K562 (cell line): ENCODE results near the gene PDGFD. TPM values are rescaled to one million over a fixed set of nuclear protein-coding genes. Genes with fewer than 3 reads are reported as not detected.

Source experiments
- ATAC-seq: fragments of 200-7000 bp; cut with Tn5 transposase; 3 replicates; pipeline ENCODE4 v1.9.1; 2020; ENCODE audit warnings: moderate library complexity
- BruUV-seq: library from RNA; stranded (reverse); fragments of 400-500 nt; replicated peaks from 2 replicates; lab custom pipeline; 2021; lab: Mats Ljungman, UMichigan
- CTCF ChIA-PET: fragments of 300-600 bp; formaldehyde crosslinking; extraction: SDS; loops from one replicate; lab custom pipeline; 2021; ENCODE audit warnings: low intra/inter-chr PET ratio; lab: Yijun Ruan, JAX
- POLR2A ChIA-PET: fragments of 300-600, 350-650 bp; sonication (Branson Sonifier 250); formaldehyde crosslinking; extraction: SDS; loops from one replicate; lab custom pipeline; 2021; ENCODE audit warnings: antibody characterized with exemption, inconsistent platforms; lab: Yijun Ruan, JAX
- DNase-seq, 4 experiments: peaks; one replicate each; pipeline versions ENCODE4 v3.0.0 to v3.0.0-alpha.2; 2011 to 2018; ENCODE audit warnings: low spot score in 3 of 4, mixed read lengths in 3 of 4; ENCODE audit errors: extremely low read depth in 1 of 4
- FAIRE-seq: peaks from 2 replicates; lab custom pipeline; 2011; peaks lifted over from hg19 to GRCh38; lab: Jason Lieb, UNC
- H2AFZ ChIP-seq: 2 replicates; pipeline ENCODE4 v1.6.0; 2011; ENCODE audit warnings: low read depth, low read length, control low read depth, inconsistent platforms
- H3K27ac ChIP-seq: fragments of 200-600 bp; 3 replicates; pipeline ENCODE4 v1.8.0; 2011; ENCODE audit warnings: low read depth, mild to moderate bottlenecking, control low read depth, inconsistent platforms, low read length, moderate library complexity, mixed read lengths; ENCODE audit errors: extremely low read depth
- H3K27me3 ChIP-seq, 2 experiments: fragments of 300-600 bp in 1 of 2; 2 replicates in 1 of 2; 3 replicates in 1 of 2; pipeline versions ENCODE4 v1.6.0 to v1.8.0; 2011; ENCODE audit warnings: inconsistent platforms in 2 of 2, low read length in 2 of 2, mild to moderate bottlenecking in 1 of 2, mixed read lengths in 1 of 2, moderate library complexity in 1 of 2; ENCODE audit not compliant: control insufficient read depth in 2 of 2, insufficient read depth in 2 of 2
- H3K36me3 ChIP-seq: fragments of 300-600 bp; 3 replicates; pipeline ENCODE4 v1.8.0; 2011; ENCODE audit warnings: mild to moderate bottlenecking, low read length, inconsistent platforms; ENCODE audit not compliant: control insufficient read depth, insufficient read depth
- H3K4me1 ChIP-seq, 2 experiments: fragments of 200-600 bp in 1 of 2; replicated peaks in 1 of 2; 2 replicates in 1 of 2; 3 replicates in 1 of 2; pipeline versions ENCODE4 v1.5.1 to v1.8.0; 2011; ENCODE audit warnings: inconsistent platforms in 2 of 2, low read length in 2 of 2, mild to moderate bottlenecking in 1 of 2, mixed read lengths in 1 of 2, moderate library complexity in 1 of 2; ENCODE audit not compliant: control insufficient read depth in 2 of 2, insufficient read depth in 2 of 2
- H3K4me2 ChIP-seq: 2 replicates; pipeline ENCODE4 v1.6.1; 2011; ENCODE audit warnings: low read length, control low read depth, inconsistent platforms, mixed read lengths; ENCODE audit not compliant: insufficient read depth
- H3K4me3 ChIP-seq: fragments of 200-600 bp; sonication (generic), shearing (Covaris generic); 2 replicates; pipeline ENCODE4 v1.5.1; 2016; ENCODE audit warnings: control low read depth, inconsistent platforms
- H3K79me2 ChIP-seq: fragments of 200-600 bp; 3 replicates; pipeline ENCODE4 v1.8.0; 2011; ENCODE audit warnings: low read length, inconsistent platforms; ENCODE audit not compliant: control insufficient read depth, insufficient read depth
- H3K9ac ChIP-seq, 2 experiments: 2 replicates each; pipeline versions ENCODE4 v1.6.0 to v1.6.1; 2011; ENCODE audit warnings: low read depth in 2 of 2, low read length in 2 of 2, control low read depth in 1 of 2, inconsistent platforms in 1 of 2, mild to moderate bottlenecking in 1 of 2, mixed read lengths in 1 of 2; ENCODE audit not compliant: insufficient read depth in 1 of 2
- H3K9me1 ChIP-seq: one replicate; pipeline ENCODE4 v1.6.0; 2011; ENCODE audit warnings: inconsistent platforms, mild to moderate bottlenecking, low read length, moderate library complexity; ENCODE audit not compliant: control insufficient read depth, insufficient read depth
- H3K9me3 ChIP-seq: replicated peaks from 2 replicates; pipeline ENCODE4 v1.5.1; 2011; ENCODE audit warnings: low read depth, low read length, inconsistent platforms; ENCODE audit not compliant: control insufficient read depth, insufficient read depth
- H4K20me1 ChIP-seq: replicated peaks from 2 replicates; pipeline ENCODE4 v1.6.1; 2011; ENCODE audit warnings: low read length, inconsistent platforms, mixed read lengths; ENCODE audit not compliant: control insufficient read depth, insufficient read depth
- BRD4 ChIP-seq: fragments of 200-600 bp; sonication (generic); IDR thresholded peaks from 2 replicates; pipeline ENCODE4 v1.6.1; 2017; ENCODE audit warnings: inconsistent platforms
- CHD4 ChIP-seq: fragments of 200-600 bp; sonication (generic); IDR thresholded peaks from 3 replicates; pipeline ENCODE4 v1.6.1; 2012; ENCODE audit warnings: low read depth, mild to moderate bottlenecking, mixed read lengths, low read length, inconsistent platforms; ENCODE audit not compliant: insufficient read depth, insufficient replicate concordance, poor library complexity, severe bottlenecking
- KAT8 ChIP-seq: fragments of 450-650 bp; IDR thresholded peaks from 2 replicates; pipeline ENCODE4 v1.6.1; 2016; ENCODE audit warnings: low read depth, mild to moderate bottlenecking
- PCBP1 ChIP-seq: fragments of 200-400 bp; formaldehyde crosslinking; IDR thresholded peaks from 2 replicates; pipeline ENCODE4 v1.6.1; 2018; ENCODE audit warnings: mild to moderate bottlenecking, low read depth, low read length; ENCODE audit not compliant: poor library complexity, severe bottlenecking
- SAFB2 ChIP-seq: fragments of 200-400 bp; formaldehyde crosslinking; IDR thresholded peaks from 2 replicates; pipeline ENCODE4 v1.6.1; 2018; ENCODE audit warnings: borderline replicate concordance, low read length, low read depth, moderate library complexity; ENCODE audit not compliant: severe bottlenecking
- SMAD2 ChIP-seq: fragments of 150-350 bp; IDR thresholded peaks from 2 replicates; pipeline ENCODE4 v1.6.1; 2014; ENCODE audit warnings: low read depth, mild to moderate bottlenecking, low read length
- SNRNP70 ChIP-seq: fragments of 200-400 bp; formaldehyde crosslinking; optimal IDR thresholded peaks from 2 replicates; pipeline ENCODE3; 2017; ENCODE audit warnings: low read depth, low read length
- ZNF197 ChIP-seq: fragments of 200-800 bp; sonication (Bioruptor generic); IDR thresholded peaks from 2 replicates; pipeline ENCODE4 v1.6.1; 2016; ENCODE audit warnings: low read depth, missing genetic modification characterization, missing compliant biosample characterization
- WGBS: fragments of 100-300 bp; shearing (Covaris generic); methylation state at CpG from one replicate; pipeline ENCODE4 v1.1.6; 2016; ENCODE audit warnings: low coverage, mixed read lengths; ENCODE audit not compliant: insufficient coverage; ENCODE audit errors: missing lambda C conversion rate; 5-methylcytosine and 5-hydroxymethylcytosine counted together
- in situ Hi-C: fragments of 300-500 bp; cut with MboI; formaldehyde crosslinking; loops from 4 replicates; pipeline ENCODE4 v1.15.0; 2018; ENCODE audit warnings: inconsistent platforms, mixed read lengths
- intact Hi-C: fragments of 100-400 bp; cut with micrococcal nuclease; formaldehyde crosslinking; loops from 2 replicates; pipeline ENCODE4 v1.14.2; 2022
- polyA plus RNA-seq, 8 experiments: library from polyadenylated mRNA; depleted of rRNA in 4 of 8; stranded (reverse) in 5 of 8; unstranded in 3 of 8; fragments of >200 nt; fragmentation: Nextera tagmentation in 2 of 8; fragmentation: Illumina TruSeq in 1 of 8; extraction: Ambion mirVana in 2 of 8; extraction: Trizol in 1 of 8; gene quantifications; 2 replicates each; pipeline versions ENCODE4 v1.2.1 to v1.2.3, GENCODE V29; 2011 to 2014; ENCODE audit warnings: inconsistent platforms in 1 of 8, missing spikeins in 1 of 8
- total RNA-seq, 7 experiments: library from RNA; depleted of rRNA in 6 of 7; stranded (reverse); fragments of >200 nt in 6 of 7; fragmentation: Illumina TruSeq in 2 of 7; extraction: Trizol in 2 of 7; gene quantifications; 2 replicates each; pipeline versions ENCODE4 v1.2.1 to v1.2.3, GENCODE V29; 2011 to 2021; ENCODE audit warnings: low replicate concordance in 1 of 7
- TF ChIP-seq, protein P1 (sequence below): fragments of 450-650 bp; IDR thresholded peaks from 2 replicates; pipeline ENCODE4 v1.6.1; 2016; ENCODE audit warnings: mild to moderate bottlenecking, moderate library complexity

Gene PDGFD
- total and polyA plus RNA-seq, 9 of the 15 experiments (the other 6 are each of a cell fraction or from before 2014, with no cell fraction given) = 0.11 TPM; not detected in 8

DNA sequence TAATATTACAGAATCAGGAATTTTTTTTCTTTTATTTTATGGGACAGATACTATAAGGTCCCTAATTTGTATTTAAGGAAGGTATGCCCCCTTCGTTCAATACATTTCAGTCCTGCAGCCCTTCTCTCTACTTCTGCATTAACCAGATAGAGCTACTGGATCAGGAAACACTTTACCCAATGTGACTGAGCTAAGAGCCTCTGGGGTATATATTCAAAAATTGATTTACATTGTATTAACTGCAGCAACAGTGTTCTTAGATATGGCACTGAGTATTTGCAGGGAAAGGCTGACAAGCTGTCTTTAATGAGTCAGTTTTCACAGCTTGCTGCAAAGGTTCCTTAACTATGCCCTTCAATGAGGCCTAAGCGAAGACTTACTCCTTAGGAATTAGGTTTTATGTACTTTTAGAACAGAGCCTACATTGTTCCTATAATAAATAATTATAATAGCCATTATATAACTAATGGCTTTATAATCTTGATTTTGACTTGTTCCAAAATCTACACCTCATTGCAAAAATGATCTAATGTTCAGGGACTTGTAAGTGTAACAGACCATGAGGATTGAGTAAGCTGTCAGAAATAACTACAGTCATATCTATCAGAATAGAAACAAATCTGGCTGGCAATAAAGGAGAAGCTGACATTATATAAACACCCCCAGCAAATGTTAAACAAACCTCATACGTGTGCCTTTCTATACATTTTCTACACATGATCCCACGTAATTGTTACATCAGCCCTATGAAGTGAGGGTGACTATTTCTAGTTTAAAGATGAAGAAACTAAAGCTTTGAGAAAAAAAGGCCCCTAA, 72.5 kb downstream of the PDGFD start (continued):
- TF ChIP-seq CHD4 (no peak), KAT8 (no peak), SMAD2 (no peak), SNRNP70 (no peak)

- no peak overlapping the region for H3K4me2 ChIP-seq
- no peak overlapping the region for H3K27ac ChIP-seq
- H3K9me3 ChIP-seq = no peaks in the 10 kb centered on the region
- no TSS peak for BruUV-seq
- no peak overlapping the region for H3K4me3 ChIP-seq
- H3K27me3 ChIP-seq = no peaks in the 10 kb centered on the region
- FAIRE-seq = no peak
- WGBS = 0% methylated on average over 3 of the region's 3 CpGs
- no peak for DNase-seq
- POLR2A ChIA-PET = no interaction called here
- H2AFZ ChIP-seq = no peak overlapping the region
- no peaks in the 10 kb centered on the region for H4K20me1 ChIP-seq
- H3K9ac ChIP-seq = no peak overlapping the region
- in situ Hi-C loops = no loop called here
- ATAC-seq = no peak
- H3K36me3 ChIP-seq = no peaks in the 10 kb centered on the region
- H3K79me2 ChIP-seq = no peaks in the 10 kb centered on the region
- no peaks in the 10 kb centered on the region for H3K9me1 ChIP-seq
- TF ChIP-seq ZNF197 (CRISPR knock-in tag) = no peak
- TF ChIP-seq SAFB2 = no peak
- TF ChIP-seq, protein P1, sequence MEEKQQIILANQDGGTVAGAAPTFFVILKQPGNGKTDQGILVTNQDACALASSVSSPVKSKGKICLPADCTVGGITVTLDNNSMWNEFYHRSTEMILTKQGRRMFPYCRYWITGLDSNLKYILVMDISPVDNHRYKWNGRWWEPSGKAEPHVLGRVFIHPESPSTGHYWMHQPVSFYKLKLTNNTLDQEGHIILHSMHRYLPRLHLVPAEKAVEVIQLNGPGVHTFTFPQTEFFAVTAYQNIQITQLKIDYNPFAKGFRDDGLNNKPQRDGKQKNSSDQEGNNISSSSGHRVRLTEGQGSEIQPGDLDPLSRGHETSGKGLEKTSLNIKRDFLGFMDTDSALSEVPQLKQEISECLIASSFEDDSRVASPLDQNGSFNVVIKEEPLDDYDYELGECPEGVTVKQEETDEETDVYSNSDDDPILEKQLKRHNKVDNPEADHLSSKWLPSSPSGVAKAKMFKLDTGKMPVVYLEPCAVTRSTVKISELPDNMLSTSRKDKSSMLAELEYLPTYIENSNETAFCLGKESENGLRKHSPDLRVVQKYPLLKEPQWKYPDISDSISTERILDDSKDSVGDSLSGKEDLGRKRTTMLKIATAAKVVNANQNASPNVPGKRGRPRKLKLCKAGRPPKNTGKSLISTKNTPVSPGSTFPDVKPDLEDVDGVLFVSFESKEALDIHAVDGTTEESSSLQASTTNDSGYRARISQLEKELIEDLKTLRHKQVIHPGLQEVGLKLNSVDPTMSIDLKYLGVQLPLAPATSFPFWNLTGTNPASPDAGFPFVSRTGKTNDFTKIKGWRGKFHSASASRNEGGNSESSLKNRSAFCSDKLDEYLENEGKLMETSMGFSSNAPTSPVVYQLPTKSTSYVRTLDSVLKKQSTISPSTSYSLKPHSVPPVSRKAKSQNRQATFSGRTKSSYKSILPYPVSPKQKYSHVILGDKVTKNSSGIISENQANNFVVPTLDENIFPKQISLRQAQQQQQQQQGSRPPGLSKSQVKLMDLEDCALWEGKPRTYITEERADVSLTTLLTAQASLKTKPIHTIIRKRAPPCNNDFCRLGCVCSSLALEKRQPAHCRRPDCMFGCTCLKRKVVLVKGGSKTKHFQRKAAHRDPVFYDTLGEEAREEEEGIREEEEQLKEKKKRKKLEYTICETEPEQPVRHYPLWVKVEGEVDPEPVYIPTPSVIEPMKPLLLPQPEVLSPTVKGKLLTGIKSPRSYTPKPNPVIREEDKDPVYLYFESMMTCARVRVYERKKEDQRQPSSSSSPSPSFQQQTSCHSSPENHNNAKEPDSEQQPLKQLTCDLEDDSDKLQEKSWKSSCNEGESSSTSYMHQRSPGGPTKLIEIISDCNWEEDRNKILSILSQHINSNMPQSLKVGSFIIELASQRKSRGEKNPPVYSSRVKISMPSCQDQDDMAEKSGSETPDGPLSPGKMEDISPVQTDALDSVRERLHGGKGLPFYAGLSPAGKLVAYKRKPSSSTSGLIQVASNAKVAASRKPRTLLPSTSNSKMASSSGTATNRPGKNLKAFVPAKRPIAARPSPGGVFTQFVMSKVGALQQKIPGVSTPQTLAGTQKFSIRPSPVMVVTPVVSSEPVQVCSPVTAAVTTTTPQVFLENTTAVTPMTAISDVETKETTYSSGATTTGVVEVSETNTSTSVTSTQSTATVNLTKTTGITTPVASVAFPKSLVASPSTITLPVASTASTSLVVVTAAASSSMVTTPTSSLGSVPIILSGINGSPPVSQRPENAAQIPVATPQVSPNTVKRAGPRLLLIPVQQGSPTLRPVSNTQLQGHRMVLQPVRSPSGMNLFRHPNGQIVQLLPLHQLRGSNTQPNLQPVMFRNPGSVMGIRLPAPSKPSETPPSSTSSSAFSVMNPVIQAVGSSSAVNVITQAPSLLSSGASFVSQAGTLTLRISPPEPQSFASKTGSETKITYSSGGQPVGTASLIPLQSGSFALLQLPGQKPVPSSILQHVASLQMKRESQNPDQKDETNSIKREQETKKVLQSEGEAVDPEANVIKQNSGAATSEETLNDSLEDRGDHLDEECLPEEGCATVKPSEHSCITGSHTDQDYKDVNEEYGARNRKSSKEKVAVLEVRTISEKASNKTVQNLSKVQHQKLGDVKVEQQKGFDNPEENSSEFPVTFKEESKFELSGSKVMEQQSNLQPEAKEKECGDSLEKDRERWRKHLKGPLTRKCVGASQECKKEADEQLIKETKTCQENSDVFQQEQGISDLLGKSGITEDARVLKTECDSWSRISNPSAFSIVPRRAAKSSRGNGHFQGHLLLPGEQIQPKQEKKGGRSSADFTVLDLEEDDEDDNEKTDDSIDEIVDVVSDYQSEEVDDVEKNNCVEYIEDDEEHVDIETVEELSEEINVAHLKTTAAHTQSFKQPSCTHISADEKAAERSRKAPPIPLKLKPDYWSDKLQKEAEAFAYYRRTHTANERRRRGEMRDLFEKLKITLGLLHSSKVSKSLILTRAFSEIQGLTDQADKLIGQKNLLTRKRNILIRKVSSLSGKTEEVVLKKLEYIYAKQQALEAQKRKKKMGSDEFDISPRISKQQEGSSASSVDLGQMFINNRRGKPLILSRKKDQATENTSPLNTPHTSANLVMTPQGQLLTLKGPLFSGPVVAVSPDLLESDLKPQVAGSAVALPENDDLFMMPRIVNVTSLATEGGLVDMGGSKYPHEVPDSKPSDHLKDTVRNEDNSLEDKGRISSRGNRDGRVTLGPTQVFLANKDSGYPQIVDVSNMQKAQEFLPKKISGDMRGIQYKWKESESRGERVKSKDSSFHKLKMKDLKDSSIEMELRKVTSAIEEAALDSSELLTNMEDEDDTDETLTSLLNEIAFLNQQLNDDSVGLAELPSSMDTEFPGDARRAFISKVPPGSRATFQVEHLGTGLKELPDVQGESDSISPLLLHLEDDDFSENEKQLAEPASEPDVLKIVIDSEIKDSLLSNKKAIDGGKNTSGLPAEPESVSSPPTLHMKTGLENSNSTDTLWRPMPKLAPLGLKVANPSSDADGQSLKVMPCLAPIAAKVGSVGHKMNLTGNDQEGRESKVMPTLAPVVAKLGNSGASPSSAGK = no peak
- no peak for TF ChIP-seq PCBP1
- no peak for TF ChIP-seq BRD4
- TF ChIP-seq, all 486 proteins: peak for 0
- intact Hi-C loops = no loop called here
- CTCF ChIA-PET = no interaction called here
- H3K4me1 ChIP-seq = no peaks in the 10 kb centered on the region
Observed at GRCh38 chr11:104090767-104091166, 73.2 kb downstream of the PDGFD start.
